Skeletal muscle tissue (tissue), 4 donors: ENCODE measurements around the gene MTCL1. TPM values are rescaled to one million over a fixed set of nuclear protein-coding genes. Genes with fewer than 3 reads are reported as not detected.
"Not testable (repeated sequence)": the region's sequence is repeated elsewhere in the genome, so short reads cannot be mapped to it uniquely, and the experiment has no call there.

Source experiments
- H3K27ac ChIP-seq: one replicate; pipeline ENCODE4 v1.7.0; 2013; ENCODE audit warnings: mild to moderate bottlenecking, low read depth, low read length, inconsistent platforms
- H3K27me3 ChIP-seq, 3 donors: one replicate each; pipeline ENCODE4 v1.7.0; 2013; ENCODE audit warnings: low read length in 3 of 3; ENCODE audit not compliant: control insufficient read depth in 3 of 3, insufficient read depth in 3 of 3
- H3K36me3 ChIP-seq, 3 donors: one replicate each; pipeline ENCODE4 v1.7.0; 2013; ENCODE audit warnings: low read length in 3 of 3; ENCODE audit not compliant: control insufficient read depth in 3 of 3, insufficient read depth in 3 of 3
- H3K4me1 ChIP-seq, 3 donors: one replicate each; pipeline ENCODE4 v1.7.0; 2013; ENCODE audit warnings: low read length in 3 of 3, mild to moderate bottlenecking in 3 of 3; ENCODE audit not compliant: control insufficient read depth in 3 of 3, insufficient read depth in 3 of 3
- H3K4me3 ChIP-seq, 3 donors: one replicate each; pipeline ENCODE4 v1.7.0; 2013; ENCODE audit warnings: low read length in 3 of 3
- H3K9ac ChIP-seq, 3 donors: one replicate each; pipeline ENCODE4 v1.7.0; 2013; ENCODE audit warnings: low read length in 3 of 3, mild to moderate bottlenecking in 3 of 3, moderate library complexity in 2 of 3, low read depth in 1 of 3
- H3K9me3 ChIP-seq, 3 donors: one replicate each; pipeline ENCODE4 v1.7.0; 2013; ENCODE audit warnings: low read length in 3 of 3; ENCODE audit not compliant: control insufficient read depth in 3 of 3
- total RNA-seq: library from RNA; depleted of rRNA; stranded (reverse); fragments of >200 nt; gene quantifications from one replicate; pipeline ENCODE4 v1.2.3, GENCODE V29; 2014
- donor health status: Osteomylitis.

MTCL1 gene
- total RNA-seq, 1 donor from 2014 or later, result 12.5 TPM

DNA sequence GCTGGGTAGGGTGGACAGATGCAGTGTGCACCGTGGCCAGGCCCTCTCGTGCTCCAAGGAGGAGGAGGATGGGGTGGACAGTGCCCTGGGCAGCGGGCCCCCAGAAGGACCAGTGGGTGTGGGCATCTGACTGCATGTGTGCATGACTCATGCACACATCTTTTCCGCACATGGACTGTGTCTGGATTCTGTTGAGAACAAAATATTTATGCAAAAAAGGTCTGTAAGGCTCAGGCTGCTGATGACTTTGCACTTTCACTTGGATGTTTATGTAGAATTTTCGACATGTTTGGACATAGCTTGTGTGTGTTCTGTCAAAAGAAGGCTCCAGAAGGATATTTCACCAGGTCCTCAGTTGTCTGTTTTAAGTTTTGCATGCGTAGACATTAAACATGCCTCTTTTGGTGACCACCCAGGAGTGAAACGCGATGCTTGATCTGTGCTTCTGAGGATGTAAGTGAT is 45.6 kb downstream of the MTCL1 start:
- no peak overlapping the region for H3K27ac ChIP-seq
- H3K9me3 ChIP-seq, result peaks cover 0 to 3% (median 0%) of the 10 kb centered on the region in 3 donors
- no peak overlapping the region for H3K4me3 ChIP-seq
- no peak overlapping the region for H3K9ac ChIP-seq
- no peaks in the 10 kb centered on the region for H3K36me3 ChIP-seq
- no peaks in the 10 kb centered on the region for H3K27me3 ChIP-seq
- H3K4me1 ChIP-seq, result peaks cover 6 to 8% (median 7%) of the 10 kb centered on the region in 3 donors

DNA sequence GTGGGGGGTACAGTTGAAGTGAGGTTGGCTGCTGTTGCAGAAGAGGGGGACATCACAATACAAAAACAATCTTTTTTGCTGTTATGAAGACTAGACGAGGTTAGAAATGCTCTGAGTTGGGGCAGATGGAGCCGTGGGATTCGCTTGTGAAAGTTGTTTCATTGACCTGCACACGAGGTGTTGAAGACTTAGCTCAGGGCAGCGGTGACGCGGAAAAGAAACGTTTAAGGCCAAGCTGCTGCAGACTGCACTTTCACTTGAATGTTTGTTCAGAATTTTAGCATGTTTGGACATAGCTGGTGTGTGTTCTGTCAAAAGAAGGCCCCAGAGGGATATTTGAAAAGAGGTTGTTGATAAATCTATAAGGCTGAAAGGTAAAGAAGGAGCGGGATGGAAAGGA is 46.3 kb downstream of the MTCL1 start:
- no peaks in the 10 kb centered on the region for H3K27me3 ChIP-seq
- H3K9ac ChIP-seq, result no peak overlapping the region
- no peak overlapping the region for H3K27ac ChIP-seq
- peaks cover 0 to 3% (median 0%) of the 10 kb centered on the region in 3 donors for H3K9me3 ChIP-seq
- H3K4me1 ChIP-seq, result peaks cover 6 to 8% (median 7%) of the 10 kb centered on the region in 3 donors
- no peaks in the 10 kb centered on the region for H3K36me3 ChIP-seq
- no peak overlapping the region for H3K4me3 ChIP-seq

DNA sequence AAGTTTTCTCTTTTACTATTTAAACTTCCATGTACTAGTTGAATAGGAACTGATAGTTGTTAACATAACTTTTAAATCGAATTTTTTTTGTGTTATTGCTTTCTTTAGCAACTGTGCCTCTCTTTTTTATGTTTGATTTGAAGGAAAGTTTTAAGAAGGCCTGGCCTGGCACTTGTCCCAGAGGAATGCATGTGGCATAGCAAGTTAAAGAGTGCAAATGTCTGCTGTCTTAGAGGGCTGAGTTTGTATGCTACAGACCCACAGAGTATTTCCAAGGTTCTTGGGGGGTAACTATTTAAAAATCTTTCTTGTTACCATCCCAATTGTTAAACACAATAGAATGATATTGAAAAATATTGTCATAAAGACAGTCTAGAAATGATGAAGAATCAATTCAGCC is 47.0 kb downstream of the MTCL1 start:
- Histone ChIP-seq H3K27ac (no peak overlapping the region), H3K4me1 (peaks cover 6 to 8% (median 7%) of the 10 kb centered on the region in 3 donors), H3K4me3 (no peak overlapping the region), H3K27me3 (no peaks in the 10 kb centered on the region), H3K9ac (no peak overlapping the region), H3K36me3 (no peaks in the 10 kb centered on the region), H3K9me3 (peaks cover 0 to 3% (median 0%) of the 10 kb centered on the region in 3 donors)

DNA sequence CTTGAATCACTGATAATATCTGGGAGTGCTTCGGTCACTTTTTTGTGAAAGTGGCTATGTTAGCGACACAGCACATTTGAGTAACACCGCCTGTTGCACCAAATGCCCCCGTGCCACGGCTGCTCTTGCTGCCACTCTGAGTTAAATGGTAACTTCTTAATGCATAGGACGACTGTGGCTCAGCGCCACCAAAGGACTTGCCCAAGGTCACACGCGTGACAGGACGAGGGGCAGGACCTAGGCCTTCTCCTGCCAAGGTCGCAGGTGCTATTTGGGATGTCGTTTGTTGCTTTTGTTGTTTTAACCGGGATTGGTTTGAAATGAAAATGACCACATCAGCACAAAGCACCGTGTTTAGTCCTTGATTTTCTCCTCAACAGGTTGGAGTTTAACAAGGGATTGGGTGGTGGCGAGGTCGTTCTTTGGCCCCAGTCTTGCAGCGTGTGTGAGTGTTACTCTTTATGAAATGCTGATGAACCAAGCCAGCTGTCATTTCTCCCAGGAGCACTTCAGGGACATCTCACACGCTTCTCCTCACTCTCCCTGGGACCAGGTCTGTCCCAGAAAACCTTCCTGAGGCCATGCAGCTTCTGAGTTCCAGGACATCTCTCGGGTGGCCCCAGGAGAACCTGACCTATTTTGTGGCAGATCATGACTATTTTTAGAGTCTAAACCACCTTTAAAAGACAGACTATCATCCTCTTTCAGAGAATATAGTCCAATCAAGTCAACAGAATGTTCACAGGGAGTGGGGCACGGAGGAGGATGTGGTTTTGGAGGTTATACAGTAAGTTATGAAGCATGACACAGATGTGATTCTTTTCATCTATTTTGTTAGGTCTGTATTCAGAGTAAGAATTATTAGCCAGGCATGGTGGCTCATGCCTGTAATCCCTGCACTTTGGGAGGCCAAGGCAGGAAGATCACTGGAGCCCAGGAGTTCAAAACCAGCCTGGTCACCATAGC is 49.9 kb downstream of the MTCL1 start:
- Histone ChIP-seq H3K36me3 (no peaks in the 10 kb centered on the region), H3K27me3 (no peaks in the 10 kb centered on the region), H3K27ac (no peak overlapping the region), H3K4me1 (no peaks in the 10 kb centered on the region), H3K4me3 (no peak overlapping the region), H3K9me3 (peaks cover 0 to 3% (median 0%) of the 10 kb centered on the region in 3 donors), H3K9ac (no peak overlapping the region)

DNA sequence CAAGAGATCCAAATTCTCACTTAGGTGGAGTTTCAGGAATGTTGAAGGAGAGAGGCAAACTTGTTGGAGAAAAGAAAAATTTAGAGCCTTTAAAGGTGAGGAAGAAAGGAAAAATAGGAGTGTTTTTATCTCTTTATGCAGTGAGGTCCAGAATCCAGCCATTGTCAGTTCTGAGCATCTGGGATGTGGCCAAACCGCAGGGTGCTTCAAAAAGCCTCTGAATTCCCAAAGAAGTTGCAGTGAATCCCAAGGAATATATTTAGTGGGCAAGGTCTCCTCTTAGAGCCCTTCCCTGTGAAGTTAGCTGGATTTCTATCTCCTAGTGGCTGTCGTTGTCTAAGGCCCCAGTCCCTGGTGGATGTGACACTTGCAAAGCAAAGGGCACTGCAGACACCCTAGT is 51.2 kb downstream of the MTCL1 start:
- Histone ChIP-seq H3K27ac (no peak overlapping the region), H3K36me3 (no peaks in the 10 kb centered on the region), H3K4me3 (no peak overlapping the region), H3K9ac (no peak overlapping the region), H3K9me3 (peaks cover 0 to 3% (median 0%) of the 10 kb centered on the region in 3 donors), H3K4me1 (no peaks in the 10 kb centered on the region), H3K27me3 (no peaks in the 10 kb centered on the region)

DNA sequence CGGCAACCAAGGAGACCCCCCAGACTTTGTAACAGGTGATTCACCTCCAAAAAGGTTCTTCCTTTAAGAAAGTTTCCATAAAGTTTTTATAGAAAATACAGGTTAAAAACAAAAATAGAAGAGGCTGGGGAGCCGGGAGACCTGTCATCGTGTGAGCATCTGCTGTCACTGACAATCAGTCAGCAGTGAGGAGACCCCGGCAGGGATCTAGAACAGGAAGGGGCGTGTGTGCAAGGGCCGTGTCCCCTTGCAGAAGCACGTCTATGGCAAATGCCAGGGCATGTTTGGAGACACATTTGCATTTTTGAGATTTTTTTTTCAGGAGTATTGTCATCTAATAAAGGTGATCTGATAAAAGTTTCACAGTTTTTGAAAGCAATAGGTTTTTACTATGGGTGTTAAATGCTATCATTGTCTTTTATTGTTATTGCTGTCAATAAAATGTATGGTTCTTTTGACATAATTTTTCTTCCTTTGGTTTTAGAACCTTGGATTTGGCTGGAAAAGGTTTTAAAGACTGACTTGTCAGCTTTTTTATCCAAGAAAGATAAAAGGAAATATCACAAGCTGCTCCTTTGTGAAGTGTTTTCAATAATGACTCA is 52.1 kb downstream of the MTCL1 start:
- Histone ChIP-seq H3K36me3 (peaks cover 0 to under 1% (median 0%) of the 10 kb centered on the region in 3 donors), H3K9me3 (peaks cover 0 to 3% (median 0%) of the 10 kb centered on the region in 3 donors), H3K9ac (no peak overlapping the region), H3K4me3 (no peak overlapping the region), H3K27me3 (no peaks in the 10 kb centered on the region), H3K4me1 (no peaks in the 10 kb centered on the region), H3K27ac (no peak overlapping the region)

DNA sequence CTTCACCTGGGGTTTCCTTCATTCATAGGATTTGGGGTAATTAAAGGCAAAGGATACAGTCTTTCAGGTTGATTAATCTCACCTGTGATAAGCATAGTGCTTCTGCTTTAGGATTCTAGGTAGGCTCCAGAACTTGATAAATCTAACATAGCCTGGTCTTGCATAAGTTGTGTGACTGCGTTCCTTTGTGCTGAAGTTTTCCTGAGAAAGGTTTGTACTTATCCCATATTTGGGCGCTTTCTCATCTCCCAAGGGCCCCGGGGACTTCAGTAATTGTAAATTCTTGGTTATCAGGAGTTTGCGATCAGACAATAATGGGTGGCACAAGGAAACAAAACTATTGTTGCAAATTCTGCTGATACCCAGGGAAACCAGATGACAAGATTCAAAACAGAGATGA is 53.1 kb downstream of the MTCL1 start:
- Histone ChIP-seq H3K27ac (no peak overlapping the region), H3K36me3 (peaks cover 0 to 3% (median 0%) of the 10 kb centered on the region in 3 donors), H3K4me1 (no peaks in the 10 kb centered on the region), H3K9me3 (peaks cover 0 to under 1% (median 0%) of the 10 kb centered on the region in 3 donors), H3K27me3 (no peaks in the 10 kb centered on the region), H3K9ac (no peak overlapping the region), H3K4me3 (no peak overlapping the region)

DNA sequence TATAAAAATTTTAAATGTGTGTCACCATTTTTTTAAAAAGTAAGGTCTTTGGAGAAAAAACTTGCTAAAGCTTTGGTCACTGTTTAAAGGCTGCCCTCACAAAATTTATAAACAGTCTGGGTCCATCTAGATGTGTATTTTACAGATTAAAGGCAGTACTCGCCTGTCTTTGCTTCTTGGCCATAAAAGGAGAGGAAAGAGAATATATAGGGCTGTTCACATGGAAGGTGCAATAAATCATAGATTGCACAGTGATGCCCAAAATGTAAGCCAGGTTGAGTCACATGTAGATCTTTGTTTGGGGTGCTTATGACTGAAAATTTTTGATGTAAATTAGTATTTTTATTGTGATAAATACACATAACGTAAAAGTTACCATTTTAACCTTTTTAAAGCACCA is 55.6 kb downstream of the MTCL1 start:
- Histone ChIP-seq H3K27me3 (no peaks in the 10 kb centered on the region), H3K9ac (no peak overlapping the region), H3K27ac (no peak overlapping the region), H3K4me3 (no peak overlapping the region), H3K36me3 (peaks cover 0 to 3% (median 0%) of the 10 kb centered on the region in 3 donors), H3K9me3 (no peaks in the 10 kb centered on the region), H3K4me1 (no peaks in the 10 kb centered on the region)

DNA sequence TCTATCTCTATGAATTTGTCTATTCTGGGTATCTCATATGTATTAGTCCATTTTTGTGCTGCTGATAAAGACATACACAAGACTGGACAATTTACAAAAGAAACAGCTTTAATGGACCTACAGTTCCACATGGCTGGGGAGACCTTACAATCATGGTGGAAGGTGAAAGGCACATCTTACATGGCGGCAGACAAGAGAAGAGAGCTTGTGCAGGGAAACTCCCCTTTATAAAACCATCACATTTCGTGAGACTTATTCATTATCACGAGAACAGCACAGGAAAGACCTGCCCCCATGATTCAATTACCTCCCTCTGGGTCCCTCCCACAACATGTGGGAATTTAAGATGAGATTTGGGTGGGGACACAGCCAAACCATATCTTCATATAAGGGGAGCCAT is 56.2 kb downstream of the MTCL1 start:
- not testable (repeated sequence) for H3K9me3 ChIP-seq, H3K4me1 ChIP-seq, H3K36me3 ChIP-seq, H3K27me3 ChIP-seq, H3K9ac ChIP-seq, H3K4me3 ChIP-seq, H3K27ac ChIP-seq

DNA sequence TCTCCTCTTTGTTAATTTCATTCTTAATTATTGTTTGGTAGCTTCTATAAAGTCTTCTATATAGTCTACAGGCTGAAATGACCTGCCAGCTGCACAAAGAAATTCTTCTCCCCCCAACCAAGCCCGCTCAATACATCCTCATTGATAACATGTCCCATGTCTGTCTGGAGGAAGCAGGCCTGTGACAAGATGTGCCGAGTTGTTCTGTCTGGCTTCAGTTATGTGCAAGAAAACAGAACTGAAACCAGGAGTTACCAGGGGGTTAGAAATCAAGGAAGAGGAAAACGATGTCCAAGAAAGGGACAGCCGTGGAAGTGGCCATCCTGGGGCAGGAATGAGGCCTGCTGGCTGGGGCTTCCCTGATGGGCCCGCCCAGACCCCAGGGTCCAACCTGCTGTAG is 57.6 kb downstream of the MTCL1 start:
- Histone ChIP-seq H3K4me3 (no peak overlapping the region), H3K4me1 (no peaks in the 10 kb centered on the region), H3K27ac (no peak overlapping the region), H3K9ac (no peak overlapping the region), H3K9me3 (no peaks in the 10 kb centered on the region), H3K27me3 (no peaks in the 10 kb centered on the region), H3K36me3 (peaks cover 0 to 3% (median 0%) of the 10 kb centered on the region in 3 donors)
